Activated T-helper 2 cell treated with anti-CD3 and anti-CD28 coated beads, Interferon-gamma antibody, Interleukin-2, Interleukin-4, amounts not matched to agents 10 μg/mL and 5 μg/mL and 100 μg/mL, durations not matched to agents 14 hours and 24 hours and 36 hours (primary cell): ENCODE results near the gene CCDC81. TPM values are rescaled to one million over a fixed set of nuclear protein-coding genes. Genes with fewer than 3 reads are reported as not detected.

Source experiments
- DNase-seq: peaks from one replicate; pipeline ENCODE4 v3.0.0; 2021; ENCODE audit warnings: low spot score
- H3K27ac Mint-ChIP-seq: one replicate; pipeline ENCODE4 v1.8.0; 2021; ENCODE audit warnings: mixed read lengths
- H3K27me3 Mint-ChIP-seq: one replicate; pipeline ENCODE4 v1.8.0; 2021; ENCODE audit warnings: low read depth, mixed read lengths
- H3K36me3 Mint-ChIP-seq: one replicate; pipeline ENCODE4 v1.8.0; 2021; ENCODE audit warnings: low read depth, mixed read lengths
- H3K4me1 Mint-ChIP-seq: one replicate; pipeline ENCODE4 v1.8.0; 2021; ENCODE audit warnings: low read depth, mixed read lengths
- H3K4me3 Mint-ChIP-seq: one replicate; pipeline ENCODE4 v1.8.0; 2021; ENCODE audit warnings: low read depth, mild to moderate bottlenecking, moderate library complexity, mixed read lengths
- H3K9me3 Mint-ChIP-seq: one replicate; pipeline ENCODE4 v1.8.0; 2021; ENCODE audit warnings: mixed read lengths
- intact Hi-C: fragments of 100-400 bp; cut with micrococcal nuclease; formaldehyde crosslinking; loops from one replicate; pipeline ENCODE4 v1.15.1; 2023
- total RNA-seq: library from RNA; stranded (reverse); gene quantifications from 2 replicates; pipeline ENCODE4 v1.2.3, GENCODE V29; 2022

The CCDC81 gene
- total RNA-seq, 1 donor from 2014 or later = 1.5 TPM

DNA sequence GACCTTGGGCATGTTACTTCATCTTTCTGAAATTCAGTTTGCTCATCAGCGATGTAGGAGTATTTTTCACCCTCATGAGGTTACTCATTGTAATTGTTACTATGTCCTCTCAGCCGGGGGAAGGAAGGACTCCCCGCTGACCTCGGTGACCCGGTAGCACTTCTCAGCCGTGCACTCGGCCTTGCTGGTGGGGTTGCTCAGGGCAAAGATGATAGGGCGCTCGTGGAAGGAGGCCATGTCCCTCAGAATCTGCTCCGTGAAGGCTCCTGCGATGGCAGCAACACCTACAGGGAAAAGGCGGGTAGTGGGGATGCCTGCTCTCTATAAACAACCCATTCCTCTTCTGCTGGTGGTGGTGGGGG, 72.2 kb downstream of the CCDC81 start:
- H3K4me3 Mint-ChIP-seq = no peak overlapping the region
- no peak for DNase-seq
- H3K36me3 Mint-ChIP-seq = peaks cover 12% of the 10 kb centered on the region
- H3K4me1 Mint-ChIP-seq = peaks cover 45% of the 10 kb centered on the region
- intact Hi-C loops = loop anchor here (5.0 to 10.0 kb wide), 4 partner anchors 160 to 502 kb away; partner anchors contain the start of gene PICALM
- H3K27ac Mint-ChIP-seq = peak overlapping the region; percentile 74
- no peaks in the 10 kb centered on the region for H3K27me3 Mint-ChIP-seq
- H3K9me3 Mint-ChIP-seq = peaks cover 4% of the 10 kb centered on the region

DNA sequence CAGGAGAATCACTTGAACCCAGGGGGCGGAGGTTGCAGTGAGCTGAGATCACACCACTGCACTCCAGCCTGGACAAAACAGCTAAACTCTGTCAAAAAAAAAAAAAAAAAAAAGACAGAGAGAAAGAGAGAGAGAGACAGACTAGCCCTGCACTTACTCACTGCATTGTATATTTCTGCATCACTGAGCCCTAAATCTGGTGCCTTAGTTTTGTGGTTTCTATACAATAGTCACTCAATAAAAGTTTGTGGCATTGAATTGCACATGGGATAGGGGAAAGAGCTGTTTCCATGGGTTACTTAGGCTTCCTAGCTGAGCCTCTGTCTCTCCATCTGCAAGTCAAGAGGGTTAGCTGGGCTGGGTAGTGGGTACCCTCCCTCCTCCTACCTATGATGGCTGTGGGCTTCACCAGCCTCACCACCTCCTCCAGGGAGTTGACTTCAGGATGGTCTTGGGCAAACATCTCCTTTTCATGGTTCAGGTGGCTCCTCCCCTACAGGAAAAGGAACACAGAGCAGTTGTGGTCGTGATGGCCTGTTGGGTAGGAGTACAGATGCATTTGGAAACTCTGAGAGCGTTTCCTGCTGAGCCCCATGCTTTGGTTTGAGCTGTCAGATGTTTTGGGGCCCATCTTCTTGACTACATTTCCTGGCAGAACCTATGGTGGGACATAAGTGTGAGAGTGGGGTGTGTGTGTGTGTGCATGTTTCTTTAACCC, 73.2 kb downstream of the CCDC81 start:
- Mint-ChIP-seq H3K4me3 (no peak overlapping the region), H3K36me3 (peaks cover 12% of the 10 kb centered on the region), H3K27ac (no peak overlapping the region), H3K9me3 (peaks cover 4% of the 10 kb centered on the region), H3K27me3 (no peaks in the 10 kb centered on the region), H3K4me1 (peaks cover 36% of the 10 kb centered on the region)
- no peak for DNase-seq
- intact Hi-C loops = loop anchor here (5.0 to 10.0 kb wide), 4 partner anchors 161 to 503 kb away; partner anchors contain the start of gene PICALM

DNA sequence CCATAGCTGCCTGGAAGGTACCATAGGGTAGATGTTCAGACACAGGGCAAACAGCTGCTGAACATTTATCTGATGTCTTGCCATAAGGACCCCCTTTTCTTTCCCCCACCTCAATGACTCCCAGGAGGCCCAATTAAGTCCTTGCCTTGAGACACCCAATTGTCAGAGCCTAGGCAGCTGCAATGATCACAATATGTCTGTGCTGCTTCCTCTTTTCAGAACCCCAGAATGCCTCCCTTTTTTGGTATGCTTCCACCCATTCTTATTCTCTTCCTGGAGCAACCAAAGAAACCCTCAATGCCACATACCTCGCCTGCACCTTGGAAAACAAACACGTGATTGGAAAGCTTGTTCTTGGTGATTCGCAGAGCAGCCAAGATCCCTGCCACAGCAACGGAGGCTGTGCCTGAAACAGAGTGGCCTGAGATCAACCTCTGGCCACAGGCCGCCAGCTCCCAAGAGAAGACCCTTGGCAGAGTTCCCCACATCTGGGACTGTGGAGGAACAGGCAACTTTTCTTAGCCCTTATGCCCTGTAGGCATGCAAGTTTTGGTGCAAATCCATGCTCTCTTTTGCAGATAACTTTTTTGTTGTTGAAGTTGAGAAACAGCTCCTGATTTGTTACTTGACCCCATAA, 75.4 kb downstream of the CCDC81 start:
- H3K27ac Mint-ChIP-seq = no peak overlapping the region
- no peak for DNase-seq
- H3K4me3 Mint-ChIP-seq = no peak overlapping the region
- peaks cover 22% of the 10 kb centered on the region for H3K4me1 Mint-ChIP-seq
- H3K27me3 Mint-ChIP-seq = no peaks in the 10 kb centered on the region
- H3K36me3 Mint-ChIP-seq = peaks cover 12% of the 10 kb centered on the region
- intact Hi-C loops = loop anchor here (5.0 to 10.0 kb wide), 4 partner anchors 163 to 505 kb away; partner anchors contain the start of gene PICALM
- peaks cover 4% of the 10 kb centered on the region for H3K9me3 Mint-ChIP-seq

DNA sequence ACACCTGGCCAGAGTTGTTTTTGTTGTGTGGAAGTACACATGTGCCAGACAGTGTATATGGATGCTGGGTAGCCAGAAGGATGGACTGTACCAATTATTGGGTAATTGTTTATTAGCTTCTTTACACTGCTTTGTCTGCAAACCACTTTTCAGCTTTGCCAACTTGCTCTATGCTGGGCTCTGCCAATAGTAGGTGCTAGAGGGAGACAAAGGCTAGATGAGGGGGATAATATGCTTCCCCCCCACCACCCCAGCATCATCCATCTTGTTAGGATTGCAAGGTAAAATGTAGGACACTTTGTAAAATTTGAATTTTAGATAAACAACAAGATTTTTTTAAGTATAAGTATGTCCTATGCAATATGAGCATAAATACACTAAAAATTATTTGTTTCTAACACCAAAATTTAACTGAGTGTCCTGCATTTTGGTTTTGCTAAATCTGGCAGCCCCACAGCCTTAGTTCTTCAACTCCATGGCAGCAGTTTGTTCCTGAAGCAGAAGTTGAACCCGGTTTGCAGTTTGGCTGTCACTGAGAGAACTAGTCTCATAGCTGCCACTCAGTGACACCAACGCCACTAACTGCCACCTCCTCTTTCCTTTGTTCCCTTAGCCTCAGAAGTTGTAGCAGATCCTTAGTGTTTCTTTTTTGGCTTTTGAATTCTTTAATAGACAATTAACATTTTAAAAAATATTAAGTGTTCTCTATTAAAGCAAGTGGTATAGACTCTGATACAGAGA, 78.8 kb downstream of the CCDC81 start:
- Mint-ChIP-seq H3K4me3 (no peak overlapping the region), H3K27me3 (no peaks in the 10 kb centered on the region), H3K9me3 (no peaks in the 10 kb centered on the region), H3K27ac (no peak overlapping the region), H3K36me3 (no peaks in the 10 kb centered on the region), H3K4me1 (peaks cover 16% of the 10 kb centered on the region)
- intact Hi-C loops = loop anchor here (2.0 kb wide), 1 partner anchor 353 kb away; no protein-coding TSS in a partner anchor
- no peak for DNase-seq

DNA sequence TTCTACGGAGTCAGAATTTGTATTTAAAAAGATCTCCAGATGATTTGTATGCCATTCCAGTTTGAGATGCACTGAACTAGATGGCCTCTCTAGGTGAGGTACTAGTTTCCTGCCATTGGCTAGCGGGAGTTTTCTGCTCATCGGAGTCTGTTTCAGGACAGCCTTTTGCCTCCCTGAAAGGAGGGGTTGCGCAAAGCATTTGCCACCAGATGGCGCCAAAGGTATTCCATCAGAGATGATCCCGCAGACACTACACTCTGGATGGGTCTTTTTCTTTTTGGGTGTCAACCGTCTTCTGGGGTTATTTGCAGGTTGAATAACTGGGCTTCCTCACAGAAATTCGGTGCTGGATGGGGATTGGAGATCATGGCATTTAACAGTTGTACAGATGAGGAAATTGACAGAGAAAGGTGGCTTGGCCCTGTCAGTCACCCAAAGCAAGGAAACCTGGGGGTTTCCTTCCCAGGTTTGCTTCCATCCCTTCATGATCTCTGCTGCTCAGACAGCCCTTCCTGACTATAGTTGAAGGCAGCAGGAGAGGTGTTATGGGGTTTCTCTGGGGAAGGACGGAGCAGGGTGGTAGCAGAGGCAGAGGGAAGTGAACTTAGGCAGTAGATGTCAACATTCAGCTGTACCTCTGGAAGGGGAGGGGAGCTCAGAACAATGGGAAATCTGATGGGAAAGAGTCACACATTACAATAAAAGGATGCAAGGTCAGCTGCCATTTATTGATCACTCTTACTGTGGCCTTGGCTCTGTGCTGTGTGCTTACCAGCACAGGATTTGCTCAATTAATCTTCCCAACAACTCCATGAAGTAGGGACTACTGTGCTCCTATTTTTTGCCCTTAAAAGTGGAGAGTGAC, 81.6 kb downstream of the CCDC81 start:
- peak; percentile 56 for DNase-seq
- intact Hi-C loops = loop anchor here (1.0 to 5.0 kb wide), 6 partner anchors 152 to 602 kb away; partner anchors contain the start of gene CCDC83
- Mint-ChIP-seq H3K27me3 (no peaks in the 10 kb centered on the region), H3K4me3 (no peak overlapping the region), H3K27ac (no peak overlapping the region), H3K9me3 (no peaks in the 10 kb centered on the region), H3K36me3 (no peaks in the 10 kb centered on the region), H3K4me1 (peaks cover 27% of the 10 kb centered on the region)

DNA sequence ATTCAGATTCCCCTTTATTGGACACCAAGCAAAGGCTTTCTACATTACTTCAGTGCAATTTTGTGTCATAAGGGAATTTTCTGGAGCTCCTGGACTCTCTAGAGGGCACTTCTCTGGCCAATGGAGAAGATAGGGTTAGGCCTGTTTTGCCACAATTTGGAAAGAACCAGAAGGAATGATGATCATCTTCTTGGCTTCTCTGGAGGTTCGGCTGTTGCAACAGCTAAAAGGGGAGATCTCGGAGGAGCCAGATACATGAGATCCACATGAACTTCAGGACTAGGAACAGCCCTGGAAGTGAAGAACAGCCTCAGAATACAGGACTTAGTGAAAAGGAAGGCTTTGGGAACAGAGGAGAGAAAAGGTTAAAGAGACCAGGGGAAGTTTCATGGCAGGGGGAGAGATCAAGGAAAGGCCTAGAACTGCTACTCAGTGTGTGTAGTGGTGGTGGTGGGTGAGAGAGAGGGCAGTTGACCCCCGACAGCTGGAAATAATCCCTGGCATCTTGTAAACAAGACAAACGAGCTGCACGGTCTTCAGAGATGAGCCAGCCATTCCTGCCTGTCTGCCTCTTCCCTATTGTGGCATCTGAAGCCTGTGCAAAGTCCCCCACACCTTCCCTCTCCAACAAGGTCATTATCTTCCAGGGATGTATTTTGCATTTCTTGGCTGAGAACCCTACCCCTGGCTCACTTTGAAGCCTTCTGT, 83.8 kb downstream of the CCDC81 start:
- Mint-ChIP-seq H3K4me3 (no peak overlapping the region), H3K36me3 (no peaks in the 10 kb centered on the region), H3K4me1 (peaks cover 27% of the 10 kb centered on the region), H3K9me3 (no peaks in the 10 kb centered on the region), H3K27me3 (no peaks in the 10 kb centered on the region), H3K27ac (no peak overlapping the region)
- no peak for DNase-seq
- intact Hi-C loops = loop anchor here (5.0 kb wide), 3 partner anchors 219 to 459 kb away; no protein-coding TSS in a partner anchor

DNA sequence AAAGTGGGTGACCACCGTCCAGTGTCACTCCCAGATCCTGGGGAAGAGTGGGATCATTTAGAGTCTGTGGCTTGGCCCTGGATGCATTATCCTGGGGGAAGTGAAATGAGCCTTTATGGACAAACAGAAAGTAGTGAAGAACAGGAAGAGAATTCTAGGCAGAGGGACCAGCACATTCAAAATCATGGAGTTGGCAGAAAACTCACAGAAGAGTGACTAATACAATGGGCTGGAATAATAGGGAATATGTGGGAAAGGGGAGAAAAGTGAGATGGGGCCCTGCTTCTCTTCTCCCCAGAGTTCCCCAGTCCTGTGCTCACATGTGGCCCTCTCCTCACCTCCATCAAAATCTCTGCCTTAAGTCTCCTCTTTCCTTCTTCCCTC, 84.3 kb downstream of the CCDC81 start:
- H3K4me1 Mint-ChIP-seq = peaks cover 25% of the 10 kb centered on the region
- no peaks in the 10 kb centered on the region for H3K27me3 Mint-ChIP-seq
- H3K9me3 Mint-ChIP-seq = no peaks in the 10 kb centered on the region
- no peak for DNase-seq
- no peaks in the 10 kb centered on the region for H3K36me3 Mint-ChIP-seq
- intact Hi-C loops = loop anchor here (5.0 kb wide), 3 partner anchors 218 to 458 kb away; no protein-coding TSS in a partner anchor
- H3K4me3 Mint-ChIP-seq = no peak overlapping the region
- no peak overlapping the region for H3K27ac Mint-ChIP-seq

DNA sequence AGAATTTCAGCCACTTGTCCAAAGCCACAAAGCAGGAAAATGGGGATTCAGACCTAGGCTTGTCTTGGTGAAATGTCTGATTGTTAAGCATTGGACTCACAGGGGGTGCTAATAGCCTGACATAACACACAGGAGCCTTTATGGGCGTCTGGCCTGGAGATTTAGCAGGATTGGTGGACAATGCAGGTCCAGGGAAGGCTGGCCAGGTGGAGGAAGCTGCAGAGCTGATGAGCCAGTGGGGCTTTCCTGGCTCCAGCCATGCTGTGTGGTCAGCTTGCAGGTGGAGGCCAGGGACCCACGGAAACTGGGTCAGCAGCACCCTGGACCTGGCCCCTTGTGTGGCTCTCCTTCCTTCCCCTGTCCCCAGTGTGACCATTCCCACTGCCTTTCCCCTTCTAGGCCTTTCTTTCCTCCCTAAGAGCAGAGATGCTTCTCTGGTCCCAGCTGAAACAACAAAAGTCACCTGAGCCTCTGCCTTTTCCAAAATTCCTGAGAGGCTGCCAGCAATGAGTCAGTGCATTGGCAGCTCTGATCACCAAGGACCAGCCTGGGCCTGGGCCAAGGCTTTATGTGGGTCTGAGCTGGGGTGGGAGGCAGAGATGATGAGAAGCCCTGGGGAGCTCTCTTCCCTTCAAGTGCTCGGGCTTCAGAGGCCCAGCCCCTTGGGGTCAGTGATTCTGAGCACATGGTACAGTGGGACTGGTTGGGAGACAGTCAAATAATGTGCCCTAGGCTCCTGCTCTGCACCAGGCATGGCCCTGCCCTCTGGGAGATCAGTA, 85.2 kb downstream of the CCDC81 start:
- H3K4me1 Mint-ChIP-seq = peaks cover 21% of the 10 kb centered on the region
- no peak overlapping the region for H3K4me3 Mint-ChIP-seq
- H3K36me3 Mint-ChIP-seq = no peaks in the 10 kb centered on the region
- H3K9me3 Mint-ChIP-seq = no peaks in the 10 kb centered on the region
- intact Hi-C loops = loop anchor here (2.0 to 5.0 kb wide), 5 partner anchors 51 to 457 kb away; no protein-coding TSS in a partner anchor
- DNase-seq = no peak
- no peaks in the 10 kb centered on the region for H3K27me3 Mint-ChIP-seq
- H3K27ac Mint-ChIP-seq = no peak overlapping the region

DNA sequence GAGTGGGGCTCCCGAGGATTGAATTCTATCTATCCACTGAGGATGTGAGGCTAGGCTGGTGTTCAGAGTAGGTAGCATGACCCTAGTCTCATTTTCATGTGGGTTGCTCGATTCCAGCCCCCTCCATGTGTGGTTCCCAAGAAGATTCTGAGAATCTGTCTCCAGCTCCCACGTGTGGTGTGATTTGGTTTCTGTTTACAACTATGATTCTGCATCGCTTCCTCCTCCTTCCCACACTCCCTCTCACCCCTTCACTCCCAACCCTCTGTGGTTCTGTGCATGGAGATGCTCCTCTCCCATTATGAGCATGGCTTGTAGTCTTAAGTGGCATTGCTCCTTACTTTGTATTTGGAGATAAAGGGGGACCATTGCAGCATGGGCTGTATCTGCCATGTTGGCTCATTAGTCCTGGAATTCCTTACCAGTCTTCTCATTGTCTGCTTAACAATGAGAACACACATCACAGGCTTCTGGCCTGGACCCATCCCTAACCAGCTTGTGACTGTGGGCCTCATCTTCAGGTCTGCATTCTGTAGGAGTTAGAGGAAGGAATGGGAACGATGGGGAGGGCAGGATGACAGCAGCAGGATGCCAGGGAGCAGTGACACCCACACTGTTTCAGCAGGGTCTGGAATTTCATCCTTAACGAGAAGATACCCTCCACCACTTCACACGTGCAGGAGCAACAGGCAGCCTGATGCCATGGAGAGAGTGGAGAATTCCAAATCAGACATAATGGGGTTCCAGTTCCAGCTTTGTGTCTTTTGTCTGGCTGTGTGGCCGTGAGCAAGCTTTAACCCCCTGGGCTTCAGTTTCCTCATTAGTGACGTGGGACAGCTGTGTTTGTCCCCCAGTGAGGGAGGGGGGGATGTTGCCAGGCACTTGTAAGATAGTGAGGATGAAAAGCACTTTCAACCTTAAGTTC, 86.0 kb downstream of the CCDC81 start:
- Mint-ChIP-seq H3K27me3 (no peaks in the 10 kb centered on the region), H3K36me3 (no peaks in the 10 kb centered on the region), H3K9me3 (no peaks in the 10 kb centered on the region), H3K4me3 (no peak overlapping the region), H3K4me1 (peaks cover 18% of the 10 kb centered on the region), H3K27ac (no peak overlapping the region)
- DNase-seq = no peak
- intact Hi-C loops = loop anchor here (2.0 kb wide), 2 partner anchors 50 to 132 kb away; no protein-coding TSS in a partner anchor

DNA sequence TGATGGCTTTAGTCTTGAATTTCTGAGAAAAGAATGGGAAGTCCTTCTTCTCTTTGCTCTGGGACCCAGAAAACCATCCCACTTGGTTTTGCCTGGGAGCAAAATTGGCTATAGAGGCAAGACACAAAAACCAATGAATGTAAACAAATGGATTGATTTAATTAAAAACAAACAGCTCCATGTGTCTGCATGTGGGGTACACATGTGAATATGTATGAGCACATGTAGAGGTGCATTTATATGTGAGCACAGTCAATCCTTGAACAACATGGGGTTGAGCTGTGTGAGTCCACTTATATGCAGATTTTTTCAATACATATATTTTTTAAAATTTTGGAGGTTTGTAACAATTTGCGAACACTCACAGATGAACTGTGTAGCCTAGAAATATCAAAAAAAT, 87.2 kb downstream of the CCDC81 start:
- H3K27ac Mint-ChIP-seq = no peak overlapping the region
- H3K36me3 Mint-ChIP-seq = no peaks in the 10 kb centered on the region

More for the DNA sequence above, 87.2 kb downstream of the CCDC81 start:
- Mint-ChIP-seq H3K4me3 (no peak overlapping the region), H3K4me1 (peaks cover 11% of the 10 kb centered on the region), H3K27me3 (no peaks in the 10 kb centered on the region), H3K9me3 (no peaks in the 10 kb centered on the region)
- intact Hi-C loops = loop anchor here (2.0 kb wide), 2 partner anchors 49 to 131 kb away; no protein-coding TSS in a partner anchor
- DNase-seq = no peak
